HepG2 (cell line): ENCODE data around the gene TCFL5. TPM values are rescaled to one million over a fixed set of nuclear protein-coding genes. Genes with fewer than 3 reads are reported as not detected.

Experiments
- ELF3 ChIP-seq: IDR thresholded peaks from 2 replicates; pipeline ENCODE4 v1.6.1; 2016; ENCODE audit warnings: missing genetic modification reagents, missing compliant biosample characterization
- GATAD2A ChIP-seq: IDR thresholded peaks from 2 replicates; pipeline ENCODE4 v1.6.1; 2016
- IRF2 ChIP-seq: IDR thresholded peaks from 2 replicates; pipeline ENCODE4 v1.6.1; 2018; ENCODE audit warnings: missing genetic modification reagents, missing compliant biosample characterization
- JUND ChIP-seq: sonication (generic); formaldehyde crosslinking; IDR thresholded peaks from 2 replicates; pipeline ENCODE4 v1.8.0; 2022; ENCODE audit warnings: mild to moderate bottlenecking, missing genetic modification reagents
- KAT7 ChIP-seq: IDR thresholded peaks from 2 replicates; pipeline ENCODE4 v1.6.1; 2018; ENCODE audit warnings: borderline replicate concordance, missing compliant biosample characterization
- MLLT10 ChIP-seq: sonication (generic); formaldehyde crosslinking; IDR thresholded peaks from 2 replicates; pipeline ENCODE4 v1.4.0; 2020; ENCODE audit warnings: missing genetic modification reagents
- MXD4 ChIP-seq: IDR thresholded peaks from 2 replicates; pipeline ENCODE4 v1.6.1; 2016; ENCODE audit warnings: mild to moderate bottlenecking, missing biosample characterization, missing genetic modification reagents
- NR2F2 ChIP-seq: IDR thresholded peaks from 2 replicates; pipeline ENCODE4 v1.6.1; 2012; ENCODE audit warnings: low read depth, inconsistent platforms, borderline replicate concordance
- POGZ ChIP-seq: sonication (generic); formaldehyde crosslinking; IDR thresholded peaks from 2 replicates; pipeline ENCODE4 v1.4.0; 2020; ENCODE audit warnings: mild to moderate bottlenecking, missing genetic modification reagents
- PPARG ChIP-seq: conservative IDR thresholded peaks from 2 replicates; pipeline ENCODE4 v1.6.1; 2016; ENCODE audit warnings: missing biosample characterization, missing genetic modification reagents
- RFXANK ChIP-seq: IDR thresholded peaks from 2 replicates; pipeline ENCODE4 v1.6.1; 2016
- SIN3B ChIP-seq: fragments of 150-350 bp; IDR thresholded peaks from 2 replicates; pipeline ENCODE4 v1.6.1; 2014; ENCODE audit warnings: low read length
- SPEN ChIP-seq: sonication (generic); formaldehyde crosslinking; IDR thresholded peaks from 2 replicates; pipeline ENCODE4 v1.5.1; 2020; ENCODE audit warnings: low read depth, mild to moderate bottlenecking, missing genetic modification reagents
- SRSF9 ChIP-seq: fragments of 200-400 bp; formaldehyde crosslinking; IDR thresholded peaks from 2 replicates; pipeline ENCODE4 v1.6.1; 2018; ENCODE audit warnings: borderline replicate concordance, mild to moderate bottlenecking, low read depth, low read length; ENCODE audit not compliant: insufficient read depth, poor library complexity, severe bottlenecking
- SYNCRIP ChIP-seq: fragments of 200-400 bp; formaldehyde crosslinking; IDR thresholded peaks from 2 replicates; pipeline ENCODE4 v1.6.1; 2018; ENCODE audit warnings: mild to moderate bottlenecking, low read depth, low read length; ENCODE audit not compliant: insufficient read depth
- YY1 ChIP-seq: IDR thresholded peaks from 2 replicates; pipeline ENCODE4 v1.6.1; 2011; ENCODE audit warnings: low read length, low read depth, moderate library complexity, mild to moderate bottlenecking; ENCODE audit not compliant: insufficient read depth, insufficient replicate concordance
- ZNF446 ChIP-seq: sonication (generic); formaldehyde crosslinking; IDR thresholded peaks from 2 replicates; pipeline ENCODE4 v1.5.0; 2020; ENCODE audit warnings: mild to moderate bottlenecking, missing genetic modification reagents
- ZNF614 ChIP-seq: IDR thresholded peaks from 2 replicates; pipeline ENCODE4 v1.6.1; 2018; ENCODE audit warnings: missing biosample characterization, missing genetic modification reagents, inconsistent platforms, borderline replicate concordance
- ZNF615 ChIP-seq: sonication (generic); formaldehyde crosslinking; IDR thresholded peaks from 2 replicates; pipeline ENCODE4 v1.5.0; 2020; ENCODE audit warnings: mild to moderate bottlenecking, missing genetic modification reagents, borderline replicate concordance
- polyA plus RNA-seq, 8 experiments: library from polyadenylated mRNA; depleted of rRNA in 3 of 8; stranded (reverse) in 7 of 8; unstranded in 1 of 8; fragments of >200 nt; fragmentation: Illumina TruSeq in 4 of 8; extraction: Trizol in 4 of 8; gene quantifications; 2 replicates each; pipeline versions ENCODE4 v1.2.1 to v1.2.3, GENCODE V29; 2011 to 2016; ENCODE audit warnings: low read depth in 4 of 8, missing spikeins in 1 of 8, mixed read lengths in 1 of 8; ENCODE audit not compliant: insufficient read depth in 1 of 8
- total RNA-seq, 5 experiments: library from RNA; depleted of rRNA; stranded (reverse); fragments of >200 nt; fragmentation: Illumina TruSeq; extraction: Trizol; gene quantifications; 2 replicates each; pipeline ENCODE4 v1.2.3, GENCODE V29; 2016; ENCODE audit warnings: low read depth in 1 of 5
- TF ChIP-seq, protein P1 (sequence below): IDR thresholded peaks from 2 replicates; pipeline ENCODE4 v1.6.1; 2018; ENCODE audit warnings: missing genetic modification reagents
- TF ChIP-seq, protein P2 (sequence below): sonication (generic); formaldehyde crosslinking; IDR thresholded peaks from 2 replicates; pipeline ENCODE4 v1.4.0; 2020; ENCODE audit warnings: missing genetic modification reagents
- TF ChIP-seq, protein P3 (sequence below): sonication (generic); formaldehyde crosslinking; IDR thresholded peaks from 2 replicates; pipeline ENCODE4 v1.9.0; 2021; ENCODE audit warnings: missing genetic modification reagents, borderline replicate concordance
- TF ChIP-seq, protein P4 (sequence below): sonication (generic); formaldehyde crosslinking; IDR thresholded peaks from 2 replicates; pipeline ENCODE4 v1.5.1; 2020; ENCODE audit warnings: mild to moderate bottlenecking, missing genetic modification reagents, moderate library complexity
- TF ChIP-seq, protein P5 (sequence below): IDR thresholded peaks from 2 replicates; pipeline ENCODE4 v1.6.1; 2012; ENCODE audit warnings: low read depth, low read length, improper control_type of control experiment

The TCFL5 gene
- total and polyA plus RNA-seq, 2 of the 13 experiments (the other 11 are each of a cell fraction or from before 2014, with no cell fraction given): 14.8 to 20.0 TPM

DNA sequence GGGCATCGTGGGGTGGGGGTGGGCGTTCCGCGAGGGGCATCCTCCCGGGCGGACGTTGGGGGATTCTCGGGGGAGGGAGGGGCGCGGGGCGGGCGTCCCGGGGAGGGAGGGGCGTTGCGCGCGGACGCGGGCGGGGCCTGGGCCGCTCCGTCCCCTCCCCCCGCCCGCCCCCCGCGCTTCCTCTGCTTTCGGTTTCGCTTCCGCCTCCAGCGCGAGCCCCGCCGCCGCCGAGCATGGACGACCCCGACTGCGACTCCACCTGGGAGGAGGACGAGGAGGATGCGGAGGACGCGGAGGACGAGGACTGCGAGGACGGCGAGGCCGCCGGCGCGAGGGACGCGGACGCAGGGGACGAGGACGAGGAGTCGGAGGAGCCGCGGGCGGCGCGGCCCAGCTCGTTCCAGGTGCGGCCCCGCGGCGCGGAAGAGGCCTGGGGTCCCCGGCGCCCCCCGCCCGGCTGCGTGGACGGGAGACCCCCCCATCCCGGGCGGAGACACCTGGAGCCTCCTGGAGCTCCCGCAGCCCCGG is 56.9 kb downstream of the TCFL5 start, which contains the start of gene OGFR (continued):
- TF ChIP-seq ZNF614 (CRISPR knock-in tag): no peak
- TF ChIP-seq SIN3B: no peak
- TF ChIP-seq KAT7: peak; percentile 78
- TF ChIP-seq YY1: no peak
- peak; percentile 86 for TF ChIP-seq SPEN
- TF ChIP-seq GATAD2A: no peak
- TF ChIP-seq, protein P1, sequence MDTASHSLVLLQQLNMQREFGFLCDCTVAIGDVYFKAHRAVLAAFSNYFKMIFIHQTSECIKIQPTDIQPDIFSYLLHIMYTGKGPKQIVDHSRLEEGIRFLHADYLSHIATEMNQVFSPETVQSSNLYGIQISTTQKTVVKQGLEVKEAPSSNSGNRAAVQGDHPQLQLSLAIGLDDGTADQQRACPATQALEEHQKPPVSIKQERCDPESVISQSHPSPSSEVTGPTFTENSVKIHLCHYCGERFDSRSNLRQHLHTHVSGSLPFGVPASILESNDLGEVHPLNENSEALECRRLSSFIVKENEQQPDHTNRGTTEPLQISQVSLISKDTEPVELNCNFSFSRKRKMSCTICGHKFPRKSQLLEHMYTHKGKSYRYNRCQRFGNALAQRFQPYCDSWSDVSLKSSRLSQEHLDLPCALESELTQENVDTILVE (CRISPR knock-in tag): no peak; the same call in 1 of the 2 replicates
- 0 out of 2 replicates have a peak, but pooled peaks have one; percentile 28 for TF ChIP-seq JUND (CRISPR knock-in tag)
- TF ChIP-seq ELF3 (CRISPR knock-in tag): peak; percentile 69
- TF ChIP-seq MXD4: peak; percentile 63; the same call in 1 of the 2 replicates
- TF ChIP-seq, protein P2, sequence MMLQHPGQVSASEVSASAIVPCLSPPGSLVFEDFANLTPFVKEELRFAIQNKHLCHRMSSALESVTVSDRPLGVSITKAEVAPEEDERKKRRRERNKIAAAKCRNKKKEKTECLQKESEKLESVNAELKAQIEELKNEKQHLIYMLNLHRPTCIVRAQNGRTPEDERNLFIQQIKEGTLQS (CRISPR knock-in tag): peak; percentile 26; the same call in 1 of the 2 replicates
- TF ChIP-seq RFXANK: no peak
- TF ChIP-seq POGZ: no peak
- TF ChIP-seq, protein P3, sequence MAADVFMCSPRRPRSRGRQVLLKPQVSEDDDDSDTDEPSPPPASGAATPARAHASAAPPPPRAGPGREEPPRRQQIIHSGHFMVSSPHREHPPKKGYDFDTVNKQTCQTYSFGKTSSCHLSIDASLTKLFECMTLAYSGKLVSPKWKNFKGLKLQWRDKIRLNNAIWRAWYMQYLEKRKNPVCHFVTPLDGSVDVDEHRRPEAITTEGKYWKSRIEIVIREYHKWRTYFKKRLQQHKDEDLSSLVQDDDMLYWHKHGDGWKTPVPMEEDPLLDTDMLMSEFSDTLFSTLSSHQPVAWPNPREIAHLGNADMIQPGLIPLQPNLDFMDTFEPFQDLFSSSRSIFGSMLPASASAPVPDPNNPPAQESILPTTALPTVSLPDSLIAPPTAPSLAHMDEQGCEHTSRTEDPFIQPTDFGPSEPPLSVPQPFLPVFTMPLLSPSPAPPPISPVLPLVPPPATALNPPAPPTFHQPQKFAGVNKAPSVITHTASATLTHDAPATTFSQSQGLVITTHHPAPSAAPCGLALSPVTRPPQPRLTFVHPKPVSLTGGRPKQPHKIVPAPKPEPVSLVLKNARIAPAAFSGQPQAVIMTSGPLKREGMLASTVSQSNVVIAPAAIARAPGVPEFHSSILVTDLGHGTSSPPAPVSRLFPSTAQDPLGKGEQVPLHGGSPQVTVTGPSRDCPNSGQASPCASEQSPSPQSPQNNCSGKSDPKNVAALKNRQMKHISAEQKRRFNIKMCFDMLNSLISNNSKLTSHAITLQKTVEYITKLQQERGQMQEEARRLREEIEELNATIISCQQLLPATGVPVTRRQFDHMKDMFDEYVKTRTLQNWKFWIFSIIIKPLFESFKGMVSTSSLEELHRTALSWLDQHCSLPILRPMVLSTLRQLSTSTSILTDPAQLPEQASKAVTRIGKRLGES (CRISPR knock-in tag): no peak
- no peak for TF ChIP-seq PPARG (CRISPR knock-in tag)
- TF ChIP-seq IRF2 (CRISPR knock-in tag): peak; percentile 100
- TF ChIP-seq ZNF615 (CRISPR knock-in tag): no peak
- no peak for TF ChIP-seq SYNCRIP
- TF ChIP-seq ZNF446: peak; percentile 65; the same call in 1 of the 2 replicates
- TF ChIP-seq, protein P4, sequence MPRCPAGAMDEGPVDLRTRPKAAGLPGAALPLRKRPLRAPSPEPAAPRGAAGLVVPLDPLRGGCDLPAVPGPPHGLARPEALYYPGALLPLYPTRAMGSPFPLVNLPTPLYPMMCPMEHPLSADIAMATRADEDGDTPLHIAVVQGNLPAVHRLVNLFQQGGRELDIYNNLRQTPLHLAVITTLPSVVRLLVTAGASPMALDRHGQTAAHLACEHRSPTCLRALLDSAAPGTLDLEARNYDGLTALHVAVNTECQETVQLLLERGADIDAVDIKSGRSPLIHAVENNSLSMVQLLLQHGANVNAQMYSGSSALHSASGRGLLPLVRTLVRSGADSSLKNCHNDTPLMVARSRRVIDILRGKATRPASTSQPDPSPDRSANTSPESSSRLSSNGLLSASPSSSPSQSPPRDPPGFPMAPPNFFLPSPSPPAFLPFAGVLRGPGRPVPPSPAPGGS (CRISPR knock-in tag): no peak; the same call in 1 of the 2 replicates
- TF ChIP-seq, protein P5, sequence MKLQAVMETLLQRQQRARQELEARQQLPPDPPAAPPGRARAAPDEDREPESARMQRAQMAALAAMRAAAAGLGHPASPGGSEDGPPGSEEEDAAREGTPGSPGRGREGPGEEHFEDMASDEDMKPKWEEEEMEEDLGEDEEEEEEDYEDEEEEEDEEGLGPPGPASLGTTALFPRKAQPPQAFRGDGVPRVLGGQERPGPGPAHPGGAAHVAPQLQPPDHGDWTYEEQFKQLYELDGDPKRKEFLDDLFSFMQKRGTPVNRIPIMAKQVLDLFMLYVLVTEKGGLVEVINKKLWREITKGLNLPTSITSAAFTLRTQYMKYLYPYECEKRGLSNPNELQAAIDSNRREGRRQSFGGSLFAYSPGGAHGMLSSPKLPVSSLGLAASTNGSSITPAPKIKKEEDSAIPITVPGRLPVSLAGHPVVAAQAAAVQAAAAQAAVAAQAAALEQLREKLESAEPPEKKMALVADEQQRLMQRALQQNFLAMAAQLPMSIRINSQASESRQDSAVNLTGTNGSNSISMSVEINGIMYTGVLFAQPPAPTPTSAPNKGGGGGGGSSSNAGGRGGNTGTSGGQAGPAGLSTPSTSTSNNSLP: no peak
- no peak for TF ChIP-seq SRSF9
- TF ChIP-seq NR2F2: no peak
- no peak for TF ChIP-seq MLLT10
